Erythroblast (primary cell): ENCODE measurements around the gene E2F4.

Experiments used
- DNase-seq, 2 experiments: peaks; one replicate each; lab custom pipeline; 2025; lab: John Stamatoyannopoulos, UW
- GATA1 ChIP-seq: IDR thresholded peaks from 2 replicates; pipeline ENCODE4 v1.6.1; 2011; ENCODE audit warnings: low read depth, mild to moderate bottlenecking, control low read depth, low read length, moderate library complexity
- POLR2A ChIP-seq: IDR thresholded peaks from 2 replicates; pipeline ENCODE4 v1.6.1; 2011; ENCODE audit warnings: mild to moderate bottlenecking, low read length

E2F4 gene

GRCh38 chr16:67174706-67175231, 17.2 kb upstream of the E2F4 start:
- TF ChIP-seq POLR2A (no peak), GATA1 (no peak)
- no peak for DNase-seq

DNA sequence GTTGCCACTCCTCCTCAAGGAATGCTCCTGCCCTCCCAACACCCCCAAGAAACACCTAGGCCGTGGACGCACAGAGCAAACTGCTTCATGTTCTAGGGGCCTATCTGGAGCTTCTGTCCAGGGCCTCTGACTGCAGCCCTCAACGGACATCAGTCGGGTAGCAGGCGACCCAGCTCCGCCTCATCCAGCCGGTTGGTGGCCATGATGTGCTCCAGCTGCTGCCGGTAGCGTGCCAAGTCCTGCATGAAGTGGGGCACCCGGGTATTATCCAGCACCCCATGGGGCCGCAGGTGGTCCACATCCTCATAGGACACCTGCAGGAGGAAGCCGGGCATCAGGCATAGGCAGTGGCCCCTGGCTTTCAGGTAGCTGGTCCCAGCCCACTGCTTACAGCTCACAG, 15.3 kb upstream of the E2F4 start:
- no peak for DNase-seq
- TF ChIP-seq POLR2A (no peak), GATA1 (no peak)

GRCh38 chr16:67177743-67178699, 13.9 kb upstream of the E2F4 start:
- TF ChIP-seq GATA1 (no peak), POLR2A (no peak)
- peak; percentile 43 to 54 for DNase-seq

DNA sequence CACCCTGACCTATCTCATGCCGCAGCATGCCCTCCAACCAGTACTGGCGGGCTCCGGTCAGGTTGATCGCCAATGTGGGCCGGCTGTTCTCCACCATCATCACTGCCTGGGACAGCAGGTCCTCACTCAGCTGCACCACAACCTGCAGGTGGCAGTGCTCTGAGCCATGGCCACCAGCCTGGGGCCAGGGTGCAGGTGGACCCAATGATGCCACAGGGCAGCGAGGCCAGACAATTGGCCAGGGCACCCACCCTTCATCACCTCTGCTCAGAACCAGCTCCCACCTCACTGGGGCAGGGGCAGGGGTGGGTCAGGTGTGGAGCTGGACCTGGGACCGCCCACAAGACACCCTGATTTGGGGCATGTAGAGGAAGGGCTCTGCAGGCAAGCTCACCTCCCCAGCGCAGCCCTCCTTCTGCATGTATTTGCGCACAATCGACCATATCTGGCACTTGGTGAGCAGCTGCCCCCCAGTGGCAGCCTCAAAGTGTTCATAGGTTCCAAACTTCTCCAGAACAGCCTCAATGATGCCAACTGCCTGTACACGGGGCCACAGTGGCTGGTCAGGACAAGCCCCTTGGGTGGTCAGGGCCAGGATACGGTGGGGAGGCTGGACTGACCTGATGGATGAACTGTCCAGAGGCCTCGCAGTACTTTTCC, 12.4 kb upstream of the E2F4 start:
- peak; percentile 27 to 33 for DNase-seq
- TF ChIP-seq POLR2A = no peak
- no peak for TF ChIP-seq GATA1

GRCh38 chr16:67180166-67180565, 11.8 kb upstream of the E2F4 start:
- no peak for DNase-seq

DNA sequence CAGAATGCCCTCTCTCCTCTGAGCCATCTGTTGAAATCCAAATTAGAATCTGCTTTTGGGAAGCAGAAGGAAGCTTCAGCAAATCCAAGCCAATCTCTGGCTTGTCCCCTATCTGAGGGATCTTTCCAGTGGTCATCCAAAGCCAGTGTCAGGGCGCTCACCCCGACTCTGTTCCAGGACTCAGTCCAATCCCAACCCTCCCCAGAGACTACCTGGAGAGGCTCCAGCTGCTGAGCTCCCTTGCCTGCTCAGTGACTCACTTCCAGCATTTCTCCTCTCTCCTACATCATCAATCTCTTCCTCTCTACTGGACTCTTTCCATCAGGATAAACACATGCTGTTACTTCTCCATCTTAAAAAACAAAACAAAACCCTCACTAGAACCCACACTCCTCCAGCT, 10.6 kb upstream of the E2F4 start:
- no peak for DNase-seq
- TF ChIP-seq GATA1 (no peak), POLR2A (no peak)

More at GRCh38 chr16:67180166-67180565, 11.8 kb upstream of the E2F4 start:
- TF ChIP-seq POLR2A = no peak
- TF ChIP-seq GATA1 = no peak

- TF ChIP-seq GATA1 (no peak), POLR2A (no peak)
- no peak for DNase-seq
Observed at GRCh38 chr16:67182288-67182687, 9.7 kb upstream of the E2F4 start.

DNA sequence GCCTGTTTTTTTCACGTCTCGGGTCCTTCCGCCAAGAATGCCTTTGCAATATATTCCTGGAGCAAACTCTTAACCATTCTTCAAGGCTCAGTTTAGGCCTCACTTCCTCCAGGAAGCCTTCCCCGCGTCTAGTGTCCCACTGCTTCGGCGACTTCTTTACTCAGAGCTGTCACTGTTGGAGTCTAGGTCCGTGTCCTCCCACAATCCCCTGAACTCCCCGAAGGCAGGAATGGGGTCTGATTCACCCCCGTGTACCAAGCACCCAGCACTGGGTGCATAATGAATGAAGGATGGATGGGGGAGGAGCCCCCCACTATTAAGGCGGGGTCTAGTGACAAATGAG, 8.7 kb upstream of the E2F4 start:
- DNase-seq = no peak
- no peak for TF ChIP-seq POLR2A
- TF ChIP-seq GATA1 = no peak

DNA sequence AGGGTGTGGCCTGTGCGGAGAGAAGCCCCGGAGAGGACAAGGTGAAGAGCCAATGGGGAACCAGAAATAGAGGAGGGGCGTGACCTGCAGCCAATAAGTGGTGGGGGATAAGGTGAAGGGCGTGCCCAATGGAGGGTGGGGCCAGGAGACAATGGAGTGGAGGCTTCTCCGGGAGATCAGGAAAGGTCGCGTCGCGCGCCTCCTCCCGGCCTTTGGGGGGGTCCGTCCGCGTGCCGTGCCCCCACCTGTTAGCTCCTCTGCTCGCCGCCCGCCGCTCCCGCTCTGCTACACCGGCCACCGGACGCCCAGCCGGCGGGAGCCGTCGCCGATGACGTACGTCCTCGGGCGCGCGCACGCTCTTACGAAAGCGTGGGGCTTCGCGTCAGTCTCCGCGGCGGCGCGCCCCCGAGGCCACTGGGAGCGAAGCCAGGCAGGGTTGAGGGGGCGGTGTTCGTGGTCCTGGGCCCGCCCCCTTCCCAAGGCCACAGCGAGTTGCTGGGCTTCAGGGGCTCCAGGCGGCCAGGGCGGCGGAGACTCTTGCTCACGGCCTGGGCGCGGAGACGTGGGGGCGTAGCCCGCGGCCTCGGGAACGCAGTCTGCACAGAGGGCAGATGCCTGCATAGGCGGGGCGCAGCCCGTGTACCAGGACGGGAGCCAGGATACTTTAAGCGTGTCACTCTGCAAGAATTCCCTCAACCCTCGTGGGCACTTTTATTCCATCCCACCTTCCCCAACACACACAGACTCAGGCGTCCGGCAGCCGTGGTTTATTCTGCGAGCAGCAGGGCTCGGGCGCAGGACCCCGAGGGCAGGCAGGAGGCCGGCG, 8.1 kb upstream of the E2F4 start, which contains the start of gene MATCAP1:
TSS of gene MATCAP1 (minus strand) at position 337 of the 826 bp plus-strand sequence. CDS start 3,353 bp downstream, outside the sequence.
- peak; percentile 96 to 98 for DNase-seq

DNA sequence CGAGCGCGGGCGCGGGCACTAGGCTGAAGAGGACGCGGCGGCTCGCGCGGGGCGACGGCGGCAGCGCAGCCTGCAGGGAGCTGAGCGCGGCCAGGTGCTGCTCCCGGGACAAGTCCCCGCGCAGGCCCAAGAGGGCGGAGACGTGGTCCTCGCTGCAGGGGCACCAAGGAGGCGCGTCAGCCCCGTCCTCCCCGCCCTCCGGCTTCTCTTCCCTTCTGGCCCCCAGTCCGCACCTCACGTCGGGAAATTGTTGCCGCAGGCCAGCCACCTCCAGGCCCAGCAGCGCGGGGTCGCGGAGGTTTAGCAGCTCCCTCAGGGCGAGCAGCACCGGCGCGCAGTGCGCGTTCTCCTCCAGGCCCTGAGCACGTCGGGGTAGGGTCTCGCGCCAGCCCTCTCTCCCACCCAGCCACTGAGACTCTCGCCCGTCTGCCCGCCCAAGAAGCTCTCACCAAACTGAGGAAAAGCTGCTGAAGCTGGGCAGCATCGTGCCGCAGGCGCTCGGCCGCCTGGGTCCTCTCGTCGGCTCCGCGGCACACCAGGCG, 7.4 kb upstream of the E2F4 start:
- no peak for DNase-seq
- TF ChIP-seq POLR2A (no peak), GATA1 (no peak)

More for the DNA sequence above, 8.1 kb upstream of the E2F4 start, which contains the start of gene MATCAP1:
- TF ChIP-seq POLR2A (peak; percentile 80), GATA1 (no peak)

GRCh38 chr16:67184995-67185650, 6.8 kb upstream of the E2F4 start:
- DNase-seq = peak; percentile 88 to 90
- TF ChIP-seq GATA1 (no peak), POLR2A (no peak)

DNA sequence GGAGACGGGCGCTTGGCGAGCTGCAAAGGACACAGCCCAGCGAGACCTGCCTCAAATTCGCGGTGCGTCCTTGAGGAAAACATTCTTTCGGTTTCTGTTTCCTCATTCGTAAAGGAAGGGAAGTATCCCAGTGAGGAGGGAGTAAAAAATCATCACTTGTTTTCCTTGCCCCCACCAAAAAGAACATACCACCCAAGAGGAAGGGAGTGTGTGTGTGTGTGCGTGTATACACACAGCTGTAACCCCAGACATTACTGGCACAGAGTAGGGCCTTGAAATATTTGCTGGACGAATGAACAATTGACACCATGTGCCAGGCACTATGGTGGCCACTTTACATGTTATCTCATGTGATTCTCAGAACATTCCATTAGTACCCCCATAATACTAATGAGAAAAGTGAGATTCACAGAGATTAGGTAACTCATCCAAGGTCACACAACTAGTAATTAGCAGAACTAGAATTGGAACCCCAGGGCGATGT, 6.3 kb upstream of the E2F4 start:
- TF ChIP-seq GATA1 (no peak), POLR2A (no peak)
- no peak for DNase-seq
